SKM-1 (cell line): ENCODE results near the gene ESYT2.

Source experiments
- DNase-seq: peaks from one replicate; lab custom pipeline; 2025; ENCODE audit not compliant: unreplicated experiment; lab: John Stamatoyannopoulos, UW

The ESYT2 gene

DNA sequence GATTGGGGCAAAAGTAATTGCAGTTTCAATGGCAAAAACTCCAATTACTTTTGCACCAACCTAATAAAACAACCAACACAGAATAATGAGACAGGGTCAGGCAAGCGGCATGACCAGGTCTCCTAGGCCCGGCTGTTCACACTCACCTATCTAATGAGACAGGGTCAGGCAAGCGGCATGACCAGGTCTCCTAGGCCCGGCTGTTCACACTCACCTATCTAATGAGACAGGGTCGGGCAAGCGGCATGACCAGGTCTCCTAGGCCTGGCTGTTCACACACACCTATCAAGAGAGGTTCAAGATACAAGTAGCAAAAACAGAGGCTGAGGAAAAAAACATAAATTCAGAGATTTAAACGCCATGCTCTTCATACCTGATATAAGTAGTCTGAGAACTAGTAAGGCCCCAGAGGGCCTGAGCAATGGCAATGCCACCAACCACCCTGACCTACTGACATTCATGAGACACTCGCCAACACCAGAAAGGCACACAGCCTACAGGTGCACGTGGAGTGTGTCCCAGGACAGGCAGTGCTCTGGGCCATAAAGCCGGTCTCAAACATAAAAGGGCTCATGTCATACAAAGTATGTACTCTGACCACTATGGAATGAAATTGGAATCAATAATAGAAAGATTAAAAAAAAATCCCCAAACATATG, 84.1 kb downstream of the ESYT2 start:
- DNase-seq, result no peak

DNA sequence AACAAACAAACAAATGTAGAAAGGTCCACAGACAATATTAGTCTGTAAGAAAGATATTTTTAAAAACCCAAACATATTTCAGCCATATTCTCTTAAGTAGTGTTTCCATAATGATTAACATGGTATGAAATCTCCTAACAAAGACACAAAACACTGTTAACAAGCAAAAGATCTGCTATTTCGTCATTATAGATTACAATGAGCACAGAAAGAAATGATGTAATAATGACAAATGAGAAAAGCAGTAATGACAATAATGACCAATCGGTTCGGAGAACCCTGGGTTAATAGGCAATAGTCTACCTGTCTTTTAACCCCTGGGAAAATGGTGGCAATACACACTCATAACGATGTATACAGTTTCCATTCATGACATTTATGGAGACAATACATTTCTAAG, 85.2 kb downstream of the ESYT2 start:
- no peak for DNase-seq

GRCh38 chr7:158743219-158743618, 86.1 kb downstream of the ESYT2 start:
- DNase-seq, result no peak

DNA sequence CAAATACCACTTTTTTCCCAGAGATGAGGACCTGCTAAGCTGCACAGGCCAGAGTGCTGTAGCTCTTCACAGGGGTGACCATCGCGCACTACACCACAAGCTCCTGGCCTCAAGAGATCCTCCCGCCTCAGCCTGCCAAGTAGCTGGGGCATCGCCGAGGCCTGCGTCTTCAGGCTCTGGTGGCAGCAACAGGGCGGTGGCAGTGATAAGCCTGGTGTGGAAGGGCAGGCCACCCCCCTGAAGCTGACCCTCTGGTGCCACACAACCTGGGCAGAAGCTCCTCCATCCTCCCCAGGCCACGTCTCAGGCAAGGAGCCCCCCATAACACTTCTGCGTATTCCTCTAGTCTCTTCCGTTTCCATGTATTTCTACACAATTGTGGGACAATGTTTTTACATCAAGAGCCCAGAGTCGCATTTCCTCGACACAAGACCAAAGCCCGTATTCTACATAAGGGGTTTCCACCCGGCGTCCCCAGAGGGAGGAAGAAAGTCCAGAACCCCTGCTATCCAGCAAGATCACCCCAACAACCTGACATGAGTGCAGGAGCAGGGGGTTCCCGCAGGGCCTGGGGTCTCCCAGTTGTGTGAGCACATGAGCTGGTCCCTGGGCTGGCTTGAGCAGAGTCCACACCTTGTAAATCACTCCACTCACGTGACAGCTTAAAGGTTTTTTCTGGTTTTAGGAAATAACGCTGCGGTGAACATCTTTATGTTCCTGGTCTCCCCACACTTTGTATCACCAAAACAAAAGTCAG, 87.1 kb downstream of the ESYT2 start:
- DNase-seq, result no peak

- DNase-seq, result no peak
Observed at GRCh38 chr7:158741294-158741666, 88.0 kb downstream of the ESYT2 start.

DNA sequence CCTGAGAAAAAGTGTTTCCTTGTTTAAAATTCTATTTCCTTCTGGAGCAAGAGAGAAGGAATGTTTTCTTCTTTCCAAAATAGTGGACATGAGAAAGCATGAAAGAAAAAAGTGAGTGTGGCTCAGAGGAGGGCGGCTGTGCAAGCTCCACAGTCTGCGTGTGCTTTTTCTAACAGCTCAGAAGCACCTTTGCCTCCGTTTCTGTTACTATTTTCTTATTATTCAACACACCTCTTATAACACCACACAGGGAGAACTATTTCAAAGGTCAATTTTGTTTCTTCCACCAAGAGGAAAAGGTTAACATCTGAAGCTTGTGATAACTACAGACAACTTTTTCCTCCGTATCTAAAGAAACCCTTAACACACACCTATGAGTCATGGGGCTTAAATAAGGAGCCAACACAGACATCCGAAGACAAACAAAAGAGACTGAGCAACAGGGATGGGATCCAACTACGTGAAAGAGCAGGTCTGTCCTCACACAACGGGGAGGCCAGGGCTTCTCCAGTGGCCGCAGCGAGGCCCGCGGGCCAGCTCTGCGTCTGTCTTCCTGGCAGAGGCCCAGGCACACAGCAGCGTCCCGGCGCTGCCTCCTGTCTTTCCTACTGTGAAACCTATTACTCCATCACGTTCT, 88.5 kb downstream of the ESYT2 start:
- DNase-seq, result no peak

GRCh38 chr7:158740013-158740656, 89.2 kb downstream of the ESYT2 start:
- peak; percentile 14 for DNase-seq

GRCh38 chr7:158738841-158739240, 90.5 kb downstream of the ESYT2 start:
- DNase-seq, result no peak

DNA sequence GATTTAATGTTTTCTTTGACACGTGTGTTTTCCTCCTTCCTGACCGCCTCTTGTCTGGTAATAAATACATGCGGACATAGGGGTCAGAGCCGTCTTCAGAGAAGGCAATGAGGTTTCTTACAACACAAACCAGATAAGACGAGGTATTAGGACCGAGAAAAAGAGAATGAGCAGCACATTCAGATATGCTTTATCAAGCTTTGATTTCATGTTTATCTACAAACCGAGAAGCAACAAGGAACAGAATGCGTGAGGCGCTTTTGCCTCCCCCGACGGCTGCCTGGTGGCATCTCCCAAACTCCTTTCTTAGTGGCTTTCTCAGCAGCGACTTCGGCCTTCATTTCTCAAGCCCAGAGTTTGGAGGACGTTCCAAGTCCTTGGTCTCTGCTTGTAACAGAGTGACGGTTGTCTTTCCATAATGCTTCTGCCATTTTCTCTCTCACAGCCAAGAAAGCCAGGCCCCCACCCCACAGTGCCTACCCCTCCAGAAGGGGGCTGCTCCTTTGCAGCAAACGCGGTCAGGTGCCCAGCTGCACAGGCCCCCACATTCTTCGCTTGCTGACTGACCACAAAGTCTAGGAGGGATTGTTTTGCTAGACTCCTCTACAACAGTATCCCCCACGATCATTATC, 92.1 kb downstream of the ESYT2 start:
- no peak for DNase-seq

GRCh38 chr7:158735935-158736334, 93.4 kb downstream of the ESYT2 start:
- no peak for DNase-seq

GRCh38 chr7:158734861-158735260, 94.4 kb downstream of the ESYT2 start:
- DNase-seq, result no peak

GRCh38 chr7:158733775-158734494, 95.4 kb downstream of the ESYT2 start:
- no peak for DNase-seq

- no peak for DNase-seq
Observed at GRCh38 chr7:158733220-158733519, 96.1 kb downstream of the ESYT2 start.

- DNase-seq, result no peak
Observed at GRCh38 chr7:158732494-158733219, 96.7 kb downstream of the ESYT2 start.

GRCh38 chr7:158731761-158732160, 97.5 kb downstream of the ESYT2 start:
- DNase-seq, result no peak

DNA sequence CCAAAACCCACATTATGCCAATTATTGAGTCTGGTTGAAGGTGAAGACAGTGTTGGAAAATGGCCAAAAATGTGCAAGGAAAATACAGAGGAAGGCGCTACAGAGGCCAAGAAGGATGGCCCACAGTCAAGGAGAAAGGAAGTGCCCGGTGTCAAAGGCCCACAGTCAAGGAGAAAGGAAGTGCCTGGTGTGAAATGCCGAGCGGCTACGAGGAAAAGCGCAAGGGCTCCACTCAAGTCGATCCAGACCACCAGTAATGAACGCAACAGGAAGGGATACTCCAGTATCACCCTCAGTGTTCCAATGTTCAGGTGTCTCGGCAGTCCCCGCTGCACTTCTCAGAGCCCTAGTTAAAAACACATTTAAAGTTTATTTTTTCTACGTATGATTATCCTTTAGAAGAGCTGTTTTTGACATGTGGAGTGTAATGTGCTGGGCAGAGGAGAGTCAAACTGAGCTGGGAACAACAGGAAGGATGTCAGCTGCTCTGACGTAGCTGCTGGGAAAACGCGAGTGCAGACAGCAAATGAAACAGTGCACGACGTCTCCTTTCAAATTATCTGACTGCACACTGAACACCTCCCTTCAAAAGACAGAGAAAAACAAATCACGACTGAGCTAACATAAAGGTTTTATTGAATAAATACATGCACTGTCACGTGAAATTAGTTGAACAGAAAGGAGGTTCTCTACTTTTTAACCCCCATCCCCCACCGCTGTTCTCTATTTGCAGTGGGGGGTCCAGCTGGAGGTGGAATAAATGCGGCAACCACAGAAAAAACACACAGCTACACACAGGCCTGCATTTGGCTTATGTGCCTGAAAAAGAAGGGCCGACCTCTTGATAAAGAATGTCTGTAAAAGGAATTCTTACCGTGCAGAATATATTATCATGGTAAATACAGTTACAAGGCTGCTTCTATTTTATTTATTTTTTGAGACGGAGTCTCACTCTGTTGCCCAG, 98.6 kb downstream of the ESYT2 start:
- no peak for DNase-seq

DNA sequence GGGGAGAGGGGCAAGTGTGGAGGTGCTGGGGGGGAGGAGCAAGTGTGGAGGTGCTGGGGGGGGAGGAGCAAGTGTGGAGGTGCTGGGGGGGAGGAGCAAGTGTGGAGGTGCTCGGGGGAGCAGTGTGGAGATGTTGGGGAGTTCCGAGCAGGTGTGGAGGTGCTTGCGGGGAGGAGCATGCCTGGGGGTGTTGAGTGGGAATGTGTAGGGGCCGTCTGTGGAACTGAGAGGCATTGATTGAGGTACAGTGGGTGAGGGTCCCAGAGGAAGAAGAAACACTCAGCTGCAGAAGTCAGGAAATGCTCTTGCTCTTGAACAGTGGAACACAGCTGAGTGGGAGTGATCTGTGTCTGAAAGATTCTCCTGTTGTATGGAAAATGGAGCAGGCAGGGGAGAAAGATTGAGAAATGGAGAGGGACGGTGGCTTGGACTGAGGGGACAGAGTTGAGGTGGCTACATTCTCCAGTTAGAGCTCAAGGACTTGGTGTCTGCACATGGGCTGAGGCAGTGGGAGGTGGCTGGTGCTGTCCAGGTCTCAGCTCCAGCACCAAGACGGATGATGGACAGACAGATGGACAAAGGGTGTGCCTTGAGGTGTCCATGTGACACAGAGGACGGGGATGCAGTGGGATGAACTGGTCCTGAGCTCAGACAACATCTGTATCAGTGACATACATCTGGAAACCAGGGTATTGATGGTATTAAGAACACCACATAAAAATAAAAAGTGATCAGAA, 99.5 kb downstream of the ESYT2 start:
- no peak for DNase-seq

DNA sequence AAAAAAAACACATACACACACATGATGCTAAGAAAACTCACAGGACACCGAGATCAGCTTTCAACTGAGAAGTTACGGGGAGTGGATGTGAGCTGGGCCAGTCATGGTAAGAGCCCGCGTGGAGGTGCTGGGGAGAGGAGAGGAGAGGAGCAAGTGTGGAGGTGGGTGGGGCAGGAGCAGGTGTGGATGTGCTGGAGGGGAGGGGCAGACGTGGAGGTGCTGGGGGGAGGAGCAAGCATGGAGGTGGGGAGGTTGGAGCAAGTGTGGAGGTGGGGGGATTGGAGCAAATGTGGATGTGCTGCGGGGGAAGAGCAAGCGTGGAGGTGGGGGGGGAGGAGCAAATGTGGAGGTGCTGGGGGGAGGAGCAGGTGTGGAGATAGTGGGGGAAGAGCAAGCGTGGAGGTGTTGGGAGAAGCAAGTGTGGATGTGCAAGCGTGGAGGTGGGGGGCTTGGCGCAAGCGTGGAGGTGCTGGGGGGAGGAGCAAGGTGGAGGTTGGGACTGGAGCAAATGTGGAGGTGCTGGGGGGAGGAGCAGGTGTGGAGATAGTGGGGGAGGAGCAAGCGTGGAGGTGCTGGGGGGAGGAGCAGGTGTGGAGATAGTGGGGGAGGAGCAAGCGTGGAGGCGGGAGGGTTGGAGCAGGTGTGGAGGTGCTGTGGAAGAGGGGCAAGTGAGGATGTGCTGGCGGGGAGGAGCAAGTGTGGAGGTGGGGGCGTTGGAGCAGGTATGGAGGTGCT, 100.2 kb downstream of the ESYT2 start:
- DNase-seq, result no peak
